Neural cell (in vitro differentiated cells): ENCODE data around the gene MGAT5. TPM values are rescaled to one million over a fixed set of nuclear protein-coding genes. Genes with fewer than 3 reads are reported as not detected.

Experiments
- H2AFZ ChIP-seq: fragments of 200-600, 300-800 bp; sonication (generic), shearing (Covaris generic); 2 replicates; pipeline ENCODE4 v1.6.0; 2014; ENCODE audit warnings: low read depth, mild to moderate bottlenecking, antibody characterized with exemption, low read length, moderate library complexity
- H3F3A ChIP-seq: fragments of 200-600 bp; shearing (Covaris generic); 2 replicates; pipeline ENCODE4 v1.6.1; 2016; ENCODE audit warnings: mild to moderate bottlenecking, moderate library complexity, mixed read lengths, antibody characterized with exemption, low read length; ENCODE audit not compliant: insufficient read depth, poor library complexity, severe bottlenecking
- H3K27ac ChIP-seq: fragments of 200-600, 300-800 bp; sonication (generic), shearing (Covaris generic); 2 replicates; pipeline ENCODE4 v1.5.1; 2014; ENCODE audit warnings: mild to moderate bottlenecking, low read length, moderate library complexity
- H3K27me3 ChIP-seq: fragments of 300-800, 200-600 bp; sonication (generic), shearing (Covaris generic); 2 replicates; pipeline ENCODE4 v1.6.0; 2014; ENCODE audit warnings: mild to moderate bottlenecking, low read depth, low read length, moderate library complexity; ENCODE audit not compliant: insufficient read depth
- H3K36me3 ChIP-seq: fragments of 300-800, 200-600 bp; sonication (generic), shearing (Covaris generic); 2 replicates; pipeline ENCODE4 v1.5.1; 2014; ENCODE audit warnings: mild to moderate bottlenecking, antibody characterized with exemption, low read length, moderate library complexity; ENCODE audit not compliant: insufficient read depth
- H3K4me2 ChIP-seq: fragments of 300-800, 200-600 bp; sonication (generic), shearing (Covaris generic); 2 replicates; pipeline ENCODE4 v1.6.0; 2014; ENCODE audit warnings: mild to moderate bottlenecking, low read length
- H3K4me3 ChIP-seq: fragments of 300-800, 200-600 bp; sonication (generic), shearing (Covaris generic); 2 replicates; pipeline ENCODE4 v1.5.1; 2014; ENCODE audit warnings: mild to moderate bottlenecking, low read length, moderate library complexity
- H3K79me2 ChIP-seq: fragments of 200-600 bp; shearing (Covaris generic); replicated peaks from 2 replicates; pipeline ENCODE4 v1.6.0; 2014; ENCODE audit warnings: mild to moderate bottlenecking, low read length, moderate library complexity; ENCODE audit not compliant: insufficient read depth
- H3K9ac ChIP-seq: fragments of 300-800, 200-600 bp; sonication (generic), shearing (Covaris generic); 2 replicates; pipeline ENCODE4 v1.6.1; 2016; ENCODE audit warnings: mild to moderate bottlenecking, low read length, mixed read lengths
- H3K9me2 ChIP-seq: fragments of 200-600 bp; shearing (Covaris generic); 2 replicates; pipeline ENCODE4 v1.6.1; 2016; ENCODE audit warnings: mild to moderate bottlenecking, low read length, mixed read lengths; ENCODE audit not compliant: insufficient read depth
- H3K9me3 ChIP-seq: fragments of 200-600, 300-800 bp; sonication (generic), shearing (Covaris generic); 2 replicates; pipeline ENCODE4 v1.6.1; 2016; ENCODE audit warnings: mild to moderate bottlenecking, mixed run types, low read length, moderate library complexity, mixed read lengths
- H4K20me1 ChIP-seq: fragments of 200-600 bp; shearing (Covaris generic); 2 replicates; pipeline ENCODE4 v1.6.1; 2016; ENCODE audit warnings: mild to moderate bottlenecking, mixed run types; ENCODE audit not compliant: insufficient read depth
- EP300 ChIP-seq: fragments of 450-650 bp; conservative IDR thresholded peaks from 2 replicates; pipeline ENCODE4 v1.6.1; 2014; ENCODE audit warnings: antibody characterized with exemption, mild to moderate bottlenecking, moderate library complexity; ENCODE audit not compliant: poor library complexity, severe bottlenecking
- EZH2 ChIP-seq: fragments of 200-600, 300-800 bp; shearing (Covaris generic), sonication (generic); IDR thresholded peaks from 2 replicates; pipeline ENCODE4 v1.6.1; 2014; ENCODE audit warnings: antibody characterized with exemption, low read length, borderline replicate concordance, mild to moderate bottlenecking; ENCODE audit not compliant: insufficient read depth, poor library complexity, severe bottlenecking
- MXI1 ChIP-seq: fragments of 450-650 bp; conservative IDR thresholded peaks from 2 replicates; pipeline ENCODE4 v1.6.1; 2014; ENCODE audit warnings: antibody characterized with exemption, mild to moderate bottlenecking; ENCODE audit not compliant: poor library complexity, severe bottlenecking
- POLR2AphosphoS5 ChIP-seq: IDR thresholded peaks from 2 replicates; pipeline ENCODE4 v1.6.1; 2012
- RAD21 ChIP-seq: fragments of 450-650 bp; conservative IDR thresholded peaks from 2 replicates; pipeline ENCODE4 v1.6.1; 2014; ENCODE audit warnings: antibody characterized with exemption, mild to moderate bottlenecking, moderate library complexity
- SMC3 ChIP-seq: fragments of 450-650 bp; conservative IDR thresholded peaks from 2 replicates; pipeline ENCODE4 v1.6.1; 2014; ENCODE audit warnings: antibody characterized with exemption, mild to moderate bottlenecking, moderate library complexity; ENCODE audit not compliant: poor library complexity
- TAF1 ChIP-seq: IDR thresholded peaks from 2 replicates; pipeline ENCODE4 v1.6.1; 2012; ENCODE audit warnings: low read depth
- polyA plus RNA-seq: library from polyadenylated mRNA; depleted of rRNA; stranded (reverse); fragments of >200 nt; gene quantifications from 2 replicates; pipeline ENCODE4 v1.2.3, GENCODE V29; 2014
- TF ChIP-seq, protein P1 (sequence below): fragments of 450-650 bp; IDR thresholded peaks from 2 replicates; pipeline ENCODE4 v1.5.1; 2014; ENCODE audit warnings: antibody characterized with exemption, mild to moderate bottlenecking, moderate library complexity; ENCODE audit not compliant: poor library complexity, severe bottlenecking
- TF ChIP-seq, protein P2 (sequence below): IDR thresholded peaks from 2 replicates; pipeline ENCODE4 v1.6.1; 2012; ENCODE audit warnings: borderline replicate concordance

Gene MGAT5
- polyA plus RNA-seq, 1 donor from 2014 or later: 40.9 TPM

DNA sequence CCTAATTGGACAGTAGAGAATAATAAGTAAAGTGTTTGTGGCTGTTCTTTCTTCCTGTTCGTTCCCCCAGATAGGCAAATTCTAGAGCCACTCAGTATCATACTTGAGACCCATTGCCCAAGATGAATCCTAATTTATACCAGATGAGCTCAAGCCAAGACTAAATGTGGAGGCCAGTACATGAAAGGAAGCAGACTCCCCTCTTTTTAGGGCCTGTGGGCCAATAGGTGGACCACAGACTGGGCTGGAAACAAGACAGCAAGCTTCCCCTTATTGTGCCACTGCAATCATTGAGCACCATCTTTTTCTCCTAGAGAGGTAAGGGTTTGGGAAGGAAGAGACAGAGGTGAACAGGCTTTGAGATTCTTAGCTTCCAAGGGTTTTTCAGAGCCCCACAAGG is 141.9 kb downstream of the MGAT5 start:
- Histone ChIP-seq H3K27ac (no peak overlapping the region), H3F3A (no peaks in the 10 kb centered on the region), H3K4me2 (no peak overlapping the region), H3K79me2 (no peaks in the 10 kb centered on the region), H3K9me3 (no peaks in the 10 kb centered on the region), H3K36me3 (no peaks in the 10 kb centered on the region), H3K9ac (no peak overlapping the region), H3K4me3 (no peak overlapping the region), H2AFZ (no peak overlapping the region), H3K9me2 (no peaks in the 10 kb centered on the region), H4K20me1 (no peaks in the 10 kb centered on the region), H3K27me3 (no peaks in the 10 kb centered on the region)
- TF ChIP-seq, protein P1, sequence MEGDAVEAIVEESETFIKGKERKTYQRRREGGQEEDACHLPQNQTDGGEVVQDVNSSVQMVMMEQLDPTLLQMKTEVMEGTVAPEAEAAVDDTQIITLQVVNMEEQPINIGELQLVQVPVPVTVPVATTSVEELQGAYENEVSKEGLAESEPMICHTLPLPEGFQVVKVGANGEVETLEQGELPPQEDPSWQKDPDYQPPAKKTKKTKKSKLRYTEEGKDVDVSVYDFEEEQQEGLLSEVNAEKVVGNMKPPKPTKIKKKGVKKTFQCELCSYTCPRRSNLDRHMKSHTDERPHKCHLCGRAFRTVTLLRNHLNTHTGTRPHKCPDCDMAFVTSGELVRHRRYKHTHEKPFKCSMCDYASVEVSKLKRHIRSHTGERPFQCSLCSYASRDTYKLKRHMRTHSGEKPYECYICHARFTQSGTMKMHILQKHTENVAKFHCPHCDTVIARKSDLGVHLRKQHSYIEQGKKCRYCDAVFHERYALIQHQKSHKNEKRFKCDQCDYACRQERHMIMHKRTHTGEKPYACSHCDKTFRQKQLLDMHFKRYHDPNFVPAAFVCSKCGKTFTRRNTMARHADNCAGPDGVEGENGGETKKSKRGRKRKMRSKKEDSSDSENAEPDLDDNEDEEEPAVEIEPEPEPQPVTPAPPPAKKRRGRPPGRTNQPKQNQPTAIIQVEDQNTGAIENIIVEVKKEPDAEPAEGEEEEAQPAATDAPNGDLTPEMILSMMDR: no peak
- TF ChIP-seq SMC3 (no peak), TAF1 (no peak), POLR2AphosphoS5 (no peak)

DNA sequence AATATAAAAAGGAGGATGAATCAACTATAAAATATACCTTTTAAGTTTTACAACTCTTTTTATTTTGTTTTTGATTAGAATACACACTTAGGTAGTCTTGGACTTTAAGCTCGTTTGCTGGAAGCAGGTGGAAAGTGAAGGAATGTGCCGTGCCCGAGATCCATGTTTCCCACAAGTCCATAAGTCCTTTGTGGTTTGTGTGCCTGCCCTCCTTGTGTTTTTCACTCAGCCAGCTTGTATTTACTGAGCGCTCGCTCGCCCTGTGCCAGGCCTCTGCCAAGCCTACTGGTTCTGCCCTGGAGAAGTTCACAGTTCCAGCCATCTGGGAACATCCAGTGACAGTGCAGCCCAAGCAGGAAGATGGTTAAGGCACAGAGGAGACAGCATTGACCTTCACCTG is 142.6 kb downstream of the MGAT5 start:
- no peaks in the 10 kb centered on the region for H3K27me3 ChIP-seq

More for the DNA sequence above, 142.6 kb downstream of the MGAT5 start:
- TF ChIP-seq POLR2AphosphoS5 (no peak), EP300 (no peak), RAD21 (no peak), EZH2 (no peak), MXI1 (no peak), TAF1 (no peak), SMC3 (no peak)
- TF ChIP-seq, protein P1: no peak
- TF ChIP-seq, protein P2, sequence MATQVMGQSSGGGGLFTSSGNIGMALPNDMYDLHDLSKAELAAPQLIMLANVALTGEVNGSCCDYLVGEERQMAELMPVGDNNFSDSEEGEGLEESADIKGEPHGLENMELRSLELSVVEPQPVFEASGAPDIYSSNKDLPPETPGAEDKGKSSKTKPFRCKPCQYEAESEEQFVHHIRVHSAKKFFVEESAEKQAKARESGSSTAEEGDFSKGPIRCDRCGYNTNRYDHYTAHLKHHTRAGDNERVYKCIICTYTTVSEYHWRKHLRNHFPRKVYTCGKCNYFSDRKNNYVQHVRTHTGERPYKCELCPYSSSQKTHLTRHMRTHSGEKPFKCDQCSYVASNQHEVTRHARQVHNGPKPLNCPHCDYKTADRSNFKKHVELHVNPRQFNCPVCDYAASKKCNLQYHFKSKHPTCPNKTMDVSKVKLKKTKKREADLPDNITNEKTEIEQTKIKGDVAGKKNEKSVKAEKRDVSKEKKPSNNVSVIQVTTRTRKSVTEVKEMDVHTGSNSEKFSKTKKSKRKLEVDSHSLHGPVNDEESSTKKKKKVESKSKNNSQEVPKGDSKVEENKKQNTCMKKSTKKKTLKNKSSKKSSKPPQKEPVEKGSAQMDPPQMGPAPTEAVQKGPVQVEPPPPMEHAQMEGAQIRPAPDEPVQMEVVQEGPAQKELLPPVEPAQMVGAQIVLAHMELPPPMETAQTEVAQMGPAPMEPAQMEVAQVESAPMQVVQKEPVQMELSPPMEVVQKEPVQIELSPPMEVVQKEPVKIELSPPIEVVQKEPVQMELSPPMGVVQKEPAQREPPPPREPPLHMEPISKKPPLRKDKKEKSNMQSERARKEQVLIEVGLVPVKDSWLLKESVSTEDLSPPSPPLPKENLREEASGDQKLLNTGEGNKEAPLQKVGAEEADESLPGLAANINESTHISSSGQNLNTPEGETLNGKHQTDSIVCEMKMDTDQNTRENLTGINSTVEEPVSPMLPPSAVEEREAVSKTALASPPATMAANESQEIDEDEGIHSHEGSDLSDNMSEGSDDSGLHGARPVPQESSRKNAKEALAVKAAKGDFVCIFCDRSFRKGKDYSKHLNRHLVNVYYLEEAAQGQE: no peak
- Histone ChIP-seq H3K36me3 (no peaks in the 10 kb centered on the region), H3K9me2 (no peaks in the 10 kb centered on the region), H3K9me3 (no peaks in the 10 kb centered on the region), H3K9ac (no peak overlapping the region), H4K20me1 (no peaks in the 10 kb centered on the region), H3K4me3 (no peak overlapping the region), H3K79me2 (no peaks in the 10 kb centered on the region), H3K4me2 (no peak overlapping the region), H3F3A (no peaks in the 10 kb centered on the region), H2AFZ (no peak overlapping the region), H3K27ac (no peak overlapping the region)
